RCC 7860 (cell line): ENCODE data around the gene CHCT1.
"Not testable (repeated sequence)": the region's sequence is repeated elsewhere in the genome, so short reads cannot be mapped to it uniquely, and the experiment has no call there.

Experiments used
- DNase-seq: peaks from one replicate; pipeline ENCODE4 v3.0.0-alpha.2; 2015; ENCODE audit warnings: low spot score
- FAIRE-seq: peaks from 2 replicates; lab custom pipeline; 2012; peaks lifted over from hg19 to GRCh38; lab: Jason Lieb, UNC

The CHCT1 gene

DNA sequence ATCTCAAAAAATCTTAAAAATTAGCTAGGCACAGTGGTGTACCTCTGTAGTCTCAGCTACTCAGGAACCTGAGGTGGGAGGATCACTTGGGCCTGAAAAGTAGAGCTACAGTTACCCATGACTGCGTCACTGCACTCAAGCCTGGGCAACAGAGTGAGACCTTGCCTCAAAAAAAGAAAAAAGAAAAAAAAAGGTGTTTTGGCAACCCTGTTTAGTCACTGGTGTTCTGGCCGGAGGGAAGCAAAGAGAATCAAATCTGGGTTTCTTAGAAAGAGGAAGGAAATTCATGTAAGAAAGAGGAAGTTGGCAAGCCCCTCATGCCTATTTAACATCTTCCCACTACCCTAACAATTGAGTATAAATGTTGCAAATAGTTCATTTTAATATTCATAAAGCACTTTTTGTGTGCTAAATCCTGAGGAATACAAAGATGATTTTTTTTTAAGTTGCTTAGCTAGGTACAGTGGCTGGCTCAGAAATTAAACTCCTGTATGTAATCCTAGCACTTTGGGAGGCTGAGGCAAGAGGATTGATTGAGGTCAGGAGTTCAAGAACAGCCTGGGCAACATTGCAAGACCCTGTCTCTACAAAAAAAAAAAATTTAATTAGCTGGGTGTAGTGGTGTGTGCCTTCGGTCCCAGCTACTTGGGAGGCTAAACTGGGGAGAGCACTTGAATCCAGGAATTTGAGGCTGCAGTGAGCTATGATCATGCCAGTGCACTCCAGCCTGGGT is 23.9 kb upstream of the CHCT1 start:
- DNase-seq = no peak
- no peak for FAIRE-seq

DNA sequence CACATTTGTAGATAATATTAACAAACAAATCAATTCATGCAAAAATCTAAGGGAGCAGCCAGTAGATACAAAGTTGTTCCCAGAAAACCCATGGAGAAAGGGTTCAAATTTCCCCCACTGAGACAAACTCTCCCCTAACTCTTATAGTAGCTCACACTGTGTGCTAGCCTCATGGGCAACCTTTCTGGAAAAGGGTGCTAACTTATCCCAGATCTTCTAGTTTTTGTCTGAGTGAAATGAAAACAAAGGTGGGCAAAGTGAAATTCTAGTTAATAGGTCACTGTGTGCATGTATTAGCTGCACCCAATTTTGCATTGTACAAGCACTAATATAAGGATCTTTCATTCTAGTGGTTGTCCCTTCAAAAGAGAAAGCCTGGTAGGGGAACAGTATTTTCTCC is 20.5 kb upstream of the CHCT1 start:
- DNase-seq (no peak), FAIRE-seq (no peak)

GRCh38 chr17:60403523-60403810 is 18.8 kb upstream of the CHCT1 start:
- DNase-seq (no peak), FAIRE-seq (no peak)

- no peak for DNase-seq
- FAIRE-seq = no peak
Measured at GRCh38 chr17:60403962-60404361, 18.3 kb upstream of the CHCT1 start.

DNA sequence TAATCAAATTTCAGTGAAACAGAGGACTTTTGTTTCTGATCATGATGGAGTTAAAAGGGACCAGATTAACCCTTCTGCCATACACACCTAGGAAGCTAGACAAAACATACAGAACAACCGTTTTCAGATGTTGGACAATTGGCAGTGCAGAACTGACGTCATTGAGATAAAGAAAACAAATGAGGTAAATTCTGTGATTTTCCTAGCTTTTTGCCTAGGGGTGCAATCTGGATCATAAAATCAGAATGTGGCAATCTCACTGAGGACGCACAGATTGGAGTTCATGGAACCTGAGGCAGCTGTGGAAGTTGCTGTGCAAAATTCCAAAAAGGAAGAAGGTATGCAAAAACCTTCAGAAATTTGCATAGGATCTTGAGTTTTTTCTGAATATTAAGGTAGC is 15.4 kb upstream of the CHCT1 start:
- DNase-seq (no peak), FAIRE-seq (no peak)

DNA sequence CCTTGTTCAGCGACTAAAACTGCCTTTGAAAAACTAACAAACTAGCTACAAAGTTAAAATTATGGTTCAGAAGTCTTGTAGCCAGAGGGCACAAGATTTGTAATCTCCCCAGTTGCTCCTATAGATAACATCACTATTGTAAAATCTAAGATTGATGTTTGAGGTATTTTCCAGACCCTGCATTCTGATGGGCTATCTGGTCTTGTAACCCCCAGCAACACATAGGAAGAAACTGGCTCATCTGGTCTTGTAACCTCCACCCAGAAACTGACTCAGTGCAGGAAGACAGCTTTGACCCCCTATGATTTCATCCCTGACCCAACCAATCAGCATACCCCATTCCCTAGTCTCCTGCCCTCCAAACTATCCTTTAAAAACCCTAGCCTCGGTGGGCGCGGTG is 12.3 kb upstream of the CHCT1 start:
- DNase-seq = no peak
- no peak for FAIRE-seq

DNA sequence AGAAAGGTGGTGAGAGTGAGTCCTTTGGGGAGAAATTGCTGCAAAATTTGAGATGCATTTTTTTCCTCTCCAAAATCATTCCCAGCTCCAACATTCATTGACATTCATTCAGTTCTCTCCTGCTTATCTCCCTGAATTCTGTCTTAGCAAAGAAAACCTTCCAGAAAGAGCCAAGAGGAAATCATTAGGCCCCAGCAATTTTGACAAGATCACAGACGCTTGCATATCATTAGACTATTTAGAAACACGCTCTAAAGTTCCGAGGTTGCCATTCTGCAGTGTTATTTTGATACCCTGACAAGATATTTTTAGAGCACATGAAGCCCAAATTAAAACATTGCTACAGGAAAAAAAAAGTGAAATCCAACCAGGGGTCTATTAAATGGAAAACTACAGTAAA is 9.6 kb upstream of the CHCT1 start:
- DNase-seq (no peak), FAIRE-seq (no peak)

GRCh38 chr17:60415146-60415545 is 7.1 kb upstream of the CHCT1 start:
- FAIRE-seq (no peak), DNase-seq (no peak)

DNA sequence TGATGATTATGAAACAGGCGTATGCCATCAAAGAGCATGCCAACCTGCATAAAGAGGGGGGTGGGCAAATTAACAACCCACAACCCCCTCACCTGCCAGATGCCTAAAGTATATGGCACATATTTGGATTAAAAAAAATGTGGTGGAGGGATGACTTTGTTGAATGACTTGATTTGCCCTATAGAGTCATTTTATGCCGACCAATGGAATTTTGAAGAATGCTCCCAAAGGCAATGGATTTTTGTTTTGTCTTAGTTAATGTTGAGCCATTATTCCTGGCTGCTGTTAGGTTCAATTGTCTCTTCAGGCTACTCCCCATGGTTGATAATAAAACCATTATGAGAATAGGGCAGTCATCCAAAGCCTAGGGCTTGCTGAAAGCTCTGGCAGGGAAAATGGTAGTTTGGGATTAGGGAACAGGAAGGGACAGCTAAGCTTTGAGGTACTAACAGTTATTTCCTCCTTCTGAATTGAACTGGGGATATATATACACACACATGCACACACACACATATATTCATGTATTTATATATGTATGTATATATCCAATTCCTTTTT is 5.8 kb upstream of the CHCT1 start:
- FAIRE-seq = no peak

DNA sequence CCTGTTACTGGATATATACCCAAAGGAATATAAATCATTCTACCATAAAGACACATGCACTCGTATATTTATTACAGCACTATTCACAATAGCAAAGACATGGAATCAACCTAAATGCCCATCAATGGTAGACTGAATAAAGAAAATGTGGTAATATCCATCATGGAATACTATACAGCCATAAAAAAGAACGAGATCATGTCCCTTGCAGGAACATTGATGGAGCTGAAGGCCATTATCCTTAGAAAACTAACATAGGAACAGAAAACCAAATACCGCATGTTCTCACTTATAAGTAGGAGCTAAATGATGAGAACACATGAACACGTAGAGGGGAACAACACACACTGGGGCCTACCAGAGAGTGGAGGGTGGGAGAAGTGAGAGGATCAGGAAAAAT is 3.3 kb upstream of the CHCT1 start:
- FAIRE-seq, DNase-seq: not testable (repeated sequence)

More for the DNA sequence above, 5.8 kb upstream of the CHCT1 start:
- DNase-seq = no peak

DNA sequence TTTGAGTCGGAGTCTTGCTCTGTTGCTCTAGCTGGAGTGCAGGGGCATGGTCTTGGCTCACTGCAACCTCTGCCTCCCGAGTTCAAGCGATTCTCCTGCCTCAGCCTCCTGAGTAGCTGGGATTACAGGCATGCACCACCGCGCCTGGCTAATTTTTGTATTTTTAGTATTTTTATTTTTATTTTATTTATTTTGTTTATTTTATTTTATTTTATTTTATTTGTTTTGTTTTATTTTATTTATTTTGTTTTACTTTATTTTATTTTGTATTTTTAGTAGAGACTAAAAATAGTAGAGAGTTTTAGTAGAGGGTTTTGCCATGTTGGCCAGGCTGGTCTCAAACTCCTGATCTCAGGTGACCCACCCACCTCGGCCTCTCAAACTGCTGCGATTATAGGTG is 2.4 kb upstream of the CHCT1 start:
- FAIRE-seq, DNase-seq: not testable (repeated sequence)

- DNase-seq (peak; percentile 24), FAIRE-seq (no peak)
Measured at GRCh38 chr17:60421273-60422161, 772 bp upstream of the CHCT1 start.

DNA sequence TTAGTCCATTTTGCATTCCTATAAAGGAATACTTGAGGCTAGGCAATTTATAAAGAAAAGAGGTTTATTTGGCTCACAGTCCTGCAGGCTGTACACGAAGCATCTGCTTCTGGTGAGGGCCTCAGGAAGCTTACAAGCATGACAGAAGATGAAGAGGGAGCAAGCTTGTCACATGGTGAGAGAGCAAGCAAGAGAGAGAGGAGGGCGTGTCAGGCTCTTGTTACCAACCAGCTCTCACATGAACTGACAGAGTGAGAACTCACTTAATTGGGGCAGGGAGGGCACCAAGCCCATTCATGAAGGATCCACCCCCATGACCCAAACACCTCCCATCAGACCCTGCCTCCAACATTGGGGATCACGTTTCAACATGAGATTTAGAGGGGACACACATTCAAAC is 1.6 kb downstream of the CHCT1 start:
- no peak for DNase-seq
- no peak for FAIRE-seq

GRCh38 chr17:60425626-60426025 is 3.3 kb downstream of the CHCT1 start:
- DNase-seq (no peak), FAIRE-seq (no peak)

DNA sequence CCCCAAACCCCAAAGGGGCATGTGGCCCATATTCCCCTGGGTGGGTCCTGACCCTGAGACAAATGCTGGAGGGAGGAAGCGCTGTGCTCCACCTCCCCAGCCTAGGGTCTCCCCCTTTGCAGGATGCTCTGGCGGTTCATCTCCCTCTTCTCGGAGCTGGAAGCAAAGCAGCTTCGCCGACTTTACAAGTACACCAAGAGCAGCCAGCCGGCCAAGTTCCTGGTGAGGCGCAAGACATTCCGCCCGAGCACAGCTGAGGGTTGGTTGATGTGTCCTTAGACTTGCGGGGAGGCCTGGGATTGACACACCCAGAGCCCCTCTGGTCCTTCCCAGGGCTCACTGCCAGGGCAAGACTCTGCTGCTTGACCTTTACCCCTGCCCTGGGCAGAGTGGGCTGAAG is 4.3 kb downstream of the CHCT1 start:
- DNase-seq = no peak
- FAIRE-seq = no peak

DNA sequence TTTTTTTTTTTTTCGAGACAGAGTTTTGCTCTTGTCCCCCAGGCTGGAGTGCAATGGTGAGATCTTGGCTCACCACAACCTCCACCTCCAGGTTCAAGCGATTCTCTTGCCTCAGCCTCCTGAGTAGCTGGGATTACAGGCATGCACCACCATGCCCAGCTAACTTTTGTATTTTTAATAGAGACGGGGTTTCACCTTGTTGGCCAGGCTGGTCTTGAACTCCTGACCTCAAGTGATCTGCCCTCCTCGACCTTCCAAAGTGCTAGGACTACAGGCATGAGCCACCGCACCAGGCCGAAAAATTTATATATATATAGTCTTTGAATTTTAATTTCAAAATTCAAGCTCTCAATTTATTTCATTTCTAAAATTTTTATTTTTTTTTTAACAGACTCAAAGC is 6.2 kb downstream of the CHCT1 start:
- FAIRE-seq, DNase-seq: not testable (repeated sequence)

GRCh38 chr17:60430561-60430960 is 8.3 kb downstream of the CHCT1 start:
- not testable (repeated sequence) for FAIRE-seq, DNase-seq

DNA sequence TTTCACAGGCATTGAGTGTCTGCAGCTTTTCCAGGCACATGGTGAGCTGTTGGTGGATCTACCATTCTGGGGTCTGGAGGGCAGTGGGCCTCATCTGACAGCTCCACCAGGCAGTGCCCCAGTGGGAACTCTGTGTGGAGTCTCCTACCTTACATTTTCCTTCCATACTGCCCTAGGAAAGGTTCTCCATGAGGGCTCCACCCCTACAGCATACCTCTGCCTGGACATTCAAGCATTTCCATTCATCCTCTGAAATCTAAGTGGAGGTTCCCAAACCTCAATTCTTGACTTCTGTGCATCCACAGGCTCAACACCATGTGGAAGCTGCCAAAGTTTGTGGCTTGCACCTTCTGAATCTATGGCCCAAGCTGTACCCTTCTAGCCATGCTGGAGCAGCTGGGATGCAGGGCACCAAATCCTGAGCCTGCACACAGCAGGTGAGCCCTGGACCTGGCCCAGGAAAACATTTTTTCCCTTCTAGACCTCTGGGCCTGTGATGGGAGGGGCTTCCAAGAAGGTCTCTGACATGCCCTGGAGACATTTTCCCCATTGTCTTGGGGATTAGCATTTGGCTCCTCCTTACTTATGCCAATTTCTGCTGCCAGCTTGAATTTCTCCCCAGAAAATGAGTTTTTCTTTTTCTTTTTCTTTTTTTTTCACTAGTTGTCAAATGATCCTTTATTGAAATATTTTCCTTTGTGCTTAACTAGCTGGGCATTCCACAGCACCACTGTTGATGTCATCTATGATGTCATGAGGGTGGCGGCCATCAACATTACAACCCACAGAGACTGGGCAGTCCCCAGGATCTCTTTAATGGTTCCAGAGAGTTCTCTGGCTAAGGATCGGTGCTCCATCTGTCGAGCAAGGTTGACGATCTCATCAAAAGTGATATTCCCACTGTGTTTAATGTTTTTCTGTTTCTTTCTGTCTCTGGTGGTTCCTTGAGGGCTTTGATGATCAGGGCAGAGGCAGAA is 11.0 kb downstream of the CHCT1 start:
- FAIRE-seq, DNase-seq: not testable (repeated sequence)

GRCh38 chr17:60435244-60436167 is 13.2 kb downstream of the CHCT1 start:
- FAIRE-seq (peak; percentile 61), DNase-seq (peak; percentile 69)

DNA sequence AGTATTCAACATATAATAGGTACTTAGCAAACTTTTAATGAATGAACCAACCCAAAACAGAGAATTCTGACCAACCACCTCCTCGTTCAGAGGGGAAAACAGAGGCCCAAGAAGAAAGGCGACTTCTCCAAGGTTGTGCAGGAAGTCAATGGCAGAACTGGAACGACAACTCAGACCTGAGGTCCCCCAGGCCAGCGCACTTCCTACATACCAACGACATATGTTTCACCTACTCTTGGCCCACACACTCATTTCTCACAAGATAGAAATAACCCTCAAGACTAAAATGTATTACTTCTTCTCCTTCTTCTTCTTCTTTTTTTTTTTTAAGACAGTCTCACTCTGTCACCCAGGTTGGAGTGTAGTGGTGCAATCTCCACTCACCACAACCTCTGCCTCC is 14.4 kb downstream of the CHCT1 start:
- FAIRE-seq (no peak), DNase-seq (no peak)
